GM19463 (cell line): ENCODE data around the gene NPC1L1.
A peak's percentile ranks its signal among the peaks of the same experiment; 100 is the strongest.
"Not testable (repeated sequence)": the region's sequence is repeated elsewhere in the genome, so short reads cannot be mapped to it uniquely, and the experiment has no call there.

Experiments
- ATAC-seq: cut with Tn5 transposase; IDR thresholded peaks from one replicate; pipeline ENCODE4 v1.9.1; 2021; ENCODE audit warnings: mild to moderate bottlenecking, moderate library complexity; ENCODE audit not compliant: unreplicated experiment

Gene NPC1L1

DNA sequence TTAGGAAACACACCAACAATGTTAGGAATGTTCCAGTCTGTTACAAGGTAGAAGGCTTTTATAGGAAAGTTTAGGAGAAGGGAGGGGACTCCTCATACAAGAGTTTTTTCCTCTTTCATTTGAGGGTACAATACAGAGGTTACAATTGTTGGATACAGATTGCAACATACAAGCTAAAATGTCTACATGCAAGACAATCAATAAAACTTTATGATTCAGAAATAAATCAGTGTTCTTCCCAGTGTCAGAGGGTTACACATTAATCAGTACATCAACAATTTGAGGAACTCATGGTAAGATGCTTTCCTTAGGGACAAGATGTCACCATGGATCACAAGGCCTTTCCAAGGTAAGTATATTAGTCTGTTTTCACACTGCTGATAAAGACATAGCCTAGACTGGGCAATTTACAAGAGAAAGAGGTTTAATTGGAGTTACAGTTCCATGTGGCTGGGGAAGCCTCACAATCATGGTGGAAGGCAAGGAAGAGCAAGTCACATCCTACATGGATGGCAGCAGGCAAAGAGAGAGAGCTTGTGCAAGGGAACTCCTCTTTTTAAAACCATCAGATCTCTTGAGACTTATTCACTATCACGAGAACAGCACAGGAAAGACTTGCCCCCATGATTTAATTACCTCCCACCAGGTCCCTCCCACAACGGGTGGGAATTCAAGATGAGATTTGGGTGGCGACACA, 34.4 kb downstream of the NPC1L1 start:
- ATAC-seq, result not testable (repeated sequence)

DNA sequence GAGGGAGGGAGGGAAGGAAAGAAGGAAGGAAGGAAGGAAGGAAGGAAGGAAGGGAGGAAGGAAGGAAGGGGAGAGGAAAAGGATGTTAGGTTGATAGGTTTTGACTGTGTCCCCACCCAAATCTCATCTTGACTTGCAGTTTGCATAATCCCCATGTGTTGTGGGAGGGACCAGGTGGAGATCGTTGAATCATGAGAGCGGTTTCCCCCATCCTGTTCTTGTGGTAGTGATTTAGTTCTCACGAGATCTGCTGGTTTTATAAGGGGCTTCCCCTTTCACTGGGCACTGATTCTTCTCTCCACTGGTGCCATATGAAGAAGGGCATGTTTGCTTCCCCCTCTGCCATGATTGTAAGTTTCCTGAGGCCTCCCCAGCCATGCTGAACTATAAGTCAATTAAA, 35.5 kb downstream of the NPC1L1 start:
- ATAC-seq, result no peak

DNA sequence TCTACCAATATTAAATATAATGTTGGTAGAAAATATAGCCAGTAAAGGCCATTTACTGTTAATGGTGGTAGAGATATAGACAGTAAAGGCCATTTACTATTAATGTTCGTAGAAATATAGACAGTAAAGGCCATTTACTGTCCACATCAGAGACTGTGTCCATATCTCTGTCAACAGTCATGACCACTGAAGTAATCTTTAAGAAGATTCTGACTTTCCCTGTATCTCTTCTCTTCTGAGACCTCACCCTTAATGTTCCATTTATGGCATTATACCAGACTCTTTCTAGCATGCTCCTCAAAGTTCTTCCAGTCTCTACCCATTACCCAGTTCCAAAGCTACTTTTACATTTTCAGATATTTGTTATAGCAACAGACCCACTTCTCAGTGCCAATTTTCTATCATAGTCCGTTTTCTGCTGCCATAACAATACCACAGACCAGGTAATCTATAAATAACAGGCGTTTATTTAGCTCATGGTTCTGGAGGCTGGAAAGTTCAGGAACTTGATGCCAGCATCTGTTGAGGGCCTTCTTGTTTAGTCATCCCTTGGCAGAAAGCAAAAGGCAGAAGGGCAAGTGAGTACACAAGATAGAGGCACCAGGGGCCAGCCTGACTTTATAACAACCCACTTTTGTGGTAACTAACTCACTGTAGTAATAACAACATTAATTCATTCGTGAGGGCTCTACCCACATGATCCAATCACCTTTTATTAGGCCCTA, 42.7 kb downstream of the NPC1L1 start:
- ATAC-seq, result no peak

DNA sequence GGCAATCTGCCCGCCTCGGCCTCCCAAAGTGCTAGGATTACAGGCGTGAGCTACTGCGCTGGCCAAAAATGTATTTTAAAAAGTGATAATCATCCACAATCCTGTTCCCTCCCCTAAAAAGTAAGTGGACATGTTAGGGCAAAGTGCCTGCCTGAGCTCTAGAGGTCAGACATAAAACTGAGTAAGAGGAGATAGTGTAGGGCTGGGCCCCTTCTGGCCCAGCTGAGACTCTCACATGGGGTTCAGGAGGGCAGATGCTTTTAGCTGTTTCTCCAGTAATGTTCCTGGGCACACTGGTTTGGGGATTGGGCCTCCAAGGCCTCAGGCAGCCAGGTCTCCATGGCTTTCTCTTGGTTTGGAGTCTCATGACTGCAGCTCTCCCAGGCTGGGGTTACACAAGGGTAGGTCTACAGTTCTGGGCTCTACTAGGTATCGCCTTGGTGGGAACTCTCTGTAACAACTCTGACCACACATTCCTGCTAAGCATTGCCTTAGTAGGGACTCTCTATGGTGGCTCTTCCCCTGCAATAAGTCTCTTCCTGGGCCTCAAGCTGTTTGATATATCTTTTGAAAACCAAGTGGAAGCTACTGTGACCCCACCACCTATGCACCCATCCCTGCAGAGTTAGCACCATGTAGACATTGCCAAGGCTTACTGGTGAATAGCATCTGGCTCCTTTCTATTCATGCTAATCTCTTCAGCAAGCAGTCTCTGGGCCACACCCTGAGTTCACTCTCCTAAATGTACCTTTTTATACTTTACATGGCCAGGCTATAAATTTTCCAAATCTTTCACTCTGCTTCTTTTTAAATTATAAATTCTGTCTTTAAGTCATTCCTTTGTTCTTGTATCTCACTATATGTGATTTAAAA, 43.7 kb downstream of the NPC1L1 start:
- ATAC-seq, result no peak

DNA sequence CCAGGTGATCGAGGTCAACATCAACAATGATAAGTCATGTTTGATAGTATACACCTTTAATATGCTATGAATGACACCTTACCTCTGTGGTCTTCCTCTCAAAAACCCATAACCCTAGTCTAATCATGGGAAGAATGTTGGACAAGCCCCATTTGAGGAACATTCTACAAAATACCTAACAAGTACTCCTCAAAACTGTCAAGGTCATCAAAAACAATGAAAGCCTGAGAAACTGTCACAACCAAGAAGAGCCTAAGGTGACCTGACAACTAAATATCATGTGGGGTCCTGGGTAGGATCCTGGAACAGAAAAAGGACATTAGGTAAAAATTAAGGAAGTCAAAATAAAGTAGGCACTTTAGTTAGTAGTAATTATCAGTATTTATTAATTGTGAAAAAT, 44.7 kb downstream of the NPC1L1 start:
- no peak for ATAC-seq

DNA sequence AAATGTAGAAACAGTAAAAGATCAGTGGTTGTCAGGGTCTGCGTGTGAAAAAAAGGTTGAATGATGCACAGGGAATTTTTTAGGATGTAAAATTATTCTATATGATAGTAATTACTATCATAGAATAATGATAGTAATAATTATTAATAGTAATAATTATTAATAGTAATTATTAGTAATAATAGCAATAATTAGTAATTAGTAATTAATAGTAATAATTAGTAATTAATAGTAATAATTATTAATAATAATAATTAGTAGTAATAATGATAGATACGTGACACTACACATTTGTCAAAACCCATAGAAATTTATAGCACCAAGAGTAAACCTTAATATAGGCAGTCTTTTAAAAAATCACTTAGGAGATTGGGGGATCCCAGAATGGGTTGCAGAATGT, 46.2 kb downstream of the NPC1L1 start:
- no peak for ATAC-seq

DNA sequence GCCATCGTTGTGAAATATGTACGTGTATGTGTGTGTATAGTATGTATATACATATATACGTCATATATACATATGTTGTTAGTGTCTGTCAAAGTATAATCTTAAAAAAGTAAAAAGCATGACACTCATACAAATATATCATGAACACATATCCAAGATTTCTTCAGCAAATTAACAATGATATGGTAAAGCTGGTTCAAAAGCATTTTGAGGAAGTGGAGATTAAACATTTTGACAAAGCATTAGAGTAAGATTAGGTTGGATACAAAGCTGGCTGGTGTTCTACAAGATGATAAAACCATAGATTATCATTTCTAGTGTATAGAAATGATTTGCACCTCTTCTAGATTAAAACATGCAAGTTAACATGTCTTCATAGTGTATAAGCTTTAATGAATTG, 49.9 kb downstream of the NPC1L1 start:
- no peak for ATAC-seq

DNA sequence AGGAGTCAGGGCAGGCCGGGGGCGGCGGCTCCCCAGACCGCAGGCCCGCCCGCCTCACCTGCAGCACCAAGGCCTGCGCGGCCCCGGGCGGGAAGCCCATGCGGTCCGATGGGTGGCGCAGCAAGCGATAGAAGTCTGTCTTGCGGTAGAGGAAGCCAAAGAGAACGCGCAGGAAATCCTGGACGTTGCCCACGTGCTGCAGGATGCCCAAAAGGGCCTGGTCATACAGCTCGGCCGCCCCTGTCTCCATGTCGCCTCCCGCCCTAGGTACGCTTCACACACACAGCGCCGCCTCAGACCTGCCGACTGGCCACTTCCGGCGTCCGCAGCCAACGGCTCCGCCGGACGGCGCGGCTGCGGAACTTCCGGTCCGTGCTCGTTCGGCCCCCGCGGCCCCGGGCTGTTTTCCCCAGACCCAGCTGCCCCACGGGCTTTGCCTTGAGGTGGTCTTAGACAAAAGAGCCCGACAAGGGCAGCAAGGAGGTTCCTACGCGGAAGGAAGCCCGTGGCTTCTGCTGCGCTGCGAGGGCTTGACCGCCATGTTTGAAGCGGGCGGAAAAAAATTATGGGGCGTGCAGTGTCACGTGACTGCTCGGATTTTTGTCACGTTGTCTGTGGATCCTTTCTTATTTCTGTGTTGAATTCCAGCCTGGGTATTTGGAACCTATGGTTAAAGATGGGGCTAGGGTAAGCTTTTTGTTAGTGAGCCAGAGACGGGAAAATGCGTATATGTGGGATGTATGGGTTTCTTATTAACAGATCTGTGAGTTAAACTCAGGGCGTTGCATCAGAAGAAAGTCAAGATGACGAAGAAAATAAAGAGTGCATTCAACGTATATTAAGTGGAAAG, 50.6 kb downstream of the NPC1L1 start, which contains the start of gene NUDCD3:
Gene NUDCD3, minus strand, starts transcription at position 308 of the 850 bp plus-strand sequence. Its CDS starts 58 bp downstream, at position 250.
- peak; percentile 94 for ATAC-seq

DNA sequence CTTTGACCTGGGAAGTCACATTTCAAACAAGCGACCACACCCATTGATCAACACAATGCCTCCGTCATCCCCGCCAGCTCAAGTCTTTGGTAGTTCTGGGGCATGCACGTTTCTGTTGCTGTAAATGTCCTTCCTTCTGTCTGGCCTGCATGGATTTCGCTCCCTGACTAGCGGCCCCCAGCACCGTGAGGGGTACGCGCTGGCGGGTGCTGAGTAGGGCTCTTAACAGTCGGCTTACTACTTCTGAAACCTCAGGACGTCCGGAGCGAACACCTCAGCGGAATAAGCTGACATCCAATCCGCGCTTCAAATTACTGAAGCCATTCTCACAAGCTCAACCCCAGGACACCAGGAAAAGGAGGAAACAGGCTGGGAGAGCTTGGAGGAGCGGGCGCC, 51.2 kb downstream of the NPC1L1 start:
- peak; percentile 19 for ATAC-seq

DNA sequence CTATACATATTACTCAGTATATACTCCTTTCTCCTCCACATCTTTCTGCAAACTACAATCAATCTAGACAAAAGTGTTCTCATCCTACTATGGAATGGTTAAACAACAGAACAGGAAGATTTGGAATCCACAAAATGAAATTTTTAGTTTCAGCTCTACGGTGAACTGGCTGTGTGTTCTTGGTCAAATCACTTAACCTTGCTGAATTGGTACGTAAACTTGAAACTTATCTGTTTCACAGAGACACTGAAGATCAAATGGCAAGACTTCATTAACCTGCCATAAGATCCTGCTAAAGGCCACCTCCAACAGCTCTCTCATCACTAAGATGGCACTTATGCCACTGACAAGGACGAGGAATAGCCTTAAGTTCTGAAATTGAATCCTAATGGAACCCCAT, 52.2 kb downstream of the NPC1L1 start:
- ATAC-seq, result no peak

DNA sequence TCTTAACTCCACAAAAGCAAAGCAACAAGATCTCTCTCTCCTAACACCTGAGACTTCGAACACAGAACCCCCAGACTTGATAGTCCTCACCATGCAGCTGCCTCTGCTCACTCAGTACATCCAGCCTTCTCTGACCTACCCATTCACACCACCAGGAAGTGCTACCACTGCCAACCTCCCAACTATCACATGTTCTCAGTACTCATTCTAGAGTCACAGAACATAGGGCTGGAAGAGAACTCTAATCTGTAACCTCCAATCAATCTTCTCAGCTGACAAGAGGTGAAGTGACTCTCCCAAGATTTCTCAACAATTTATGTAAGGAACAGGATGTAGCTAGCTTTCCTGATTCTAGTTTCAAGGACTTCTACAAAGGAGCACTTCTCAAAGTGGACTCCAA, 54.4 kb downstream of the NPC1L1 start:
- no peak for ATAC-seq

DNA sequence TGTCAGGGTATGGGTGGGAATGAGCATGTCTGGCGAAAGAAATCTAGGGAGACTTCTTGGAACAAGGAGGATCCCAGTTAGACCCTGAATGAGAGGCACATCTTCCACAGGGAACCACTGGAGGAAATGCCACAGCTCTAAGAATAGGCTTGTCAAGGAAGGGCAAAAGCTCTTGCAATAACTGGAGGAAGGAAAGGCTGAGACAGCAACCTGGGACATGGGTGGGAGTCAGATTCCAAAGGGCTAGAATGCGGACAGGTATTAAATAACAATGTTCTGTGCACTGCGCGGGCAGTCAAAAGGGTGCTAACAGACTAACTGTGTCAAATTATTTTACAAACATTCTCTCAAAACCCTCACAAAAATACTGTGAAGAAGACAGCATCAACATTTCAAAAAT, 55.1 kb downstream of the NPC1L1 start:
- ATAC-seq, result no peak

DNA sequence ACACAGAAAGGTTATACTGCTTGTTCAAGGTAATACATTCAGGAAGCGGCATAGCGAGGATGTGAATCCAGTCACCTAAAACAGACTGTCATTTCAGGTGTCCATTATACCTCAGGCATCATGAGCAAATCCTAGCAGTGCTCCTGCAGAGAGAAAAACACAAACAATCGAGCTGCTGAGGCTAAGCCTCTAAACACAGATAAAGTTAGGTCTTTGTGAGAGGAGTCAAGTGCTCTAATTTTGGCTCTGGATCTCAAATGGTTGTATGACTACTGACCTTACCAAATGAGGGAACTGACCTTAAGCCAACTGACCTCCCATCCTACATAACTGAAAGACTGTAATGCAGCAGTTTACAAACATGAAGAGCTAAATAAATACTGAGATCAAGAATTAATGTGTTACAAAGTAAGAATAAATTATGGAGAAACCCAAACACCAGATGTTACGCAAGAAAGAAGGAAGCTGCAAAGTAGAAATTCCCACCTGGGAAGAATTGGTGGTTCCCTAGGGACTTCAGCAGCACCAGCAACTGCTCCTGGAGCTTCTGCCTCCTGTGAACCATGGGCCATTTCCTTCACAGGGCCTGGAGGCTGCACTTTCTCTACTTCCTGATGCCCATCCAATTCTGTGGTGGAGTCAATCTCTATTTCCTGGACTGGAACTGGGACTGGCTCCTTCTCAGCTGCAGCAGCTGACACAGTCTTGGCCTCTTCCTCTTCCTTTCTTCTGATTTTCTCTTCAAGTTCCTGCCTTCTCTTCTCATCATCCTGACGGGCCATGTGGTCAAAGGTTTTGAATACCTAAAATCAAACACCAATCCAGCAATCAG, 56.4 kb downstream of the NPC1L1 start:
- ATAC-seq, result no peak

DNA sequence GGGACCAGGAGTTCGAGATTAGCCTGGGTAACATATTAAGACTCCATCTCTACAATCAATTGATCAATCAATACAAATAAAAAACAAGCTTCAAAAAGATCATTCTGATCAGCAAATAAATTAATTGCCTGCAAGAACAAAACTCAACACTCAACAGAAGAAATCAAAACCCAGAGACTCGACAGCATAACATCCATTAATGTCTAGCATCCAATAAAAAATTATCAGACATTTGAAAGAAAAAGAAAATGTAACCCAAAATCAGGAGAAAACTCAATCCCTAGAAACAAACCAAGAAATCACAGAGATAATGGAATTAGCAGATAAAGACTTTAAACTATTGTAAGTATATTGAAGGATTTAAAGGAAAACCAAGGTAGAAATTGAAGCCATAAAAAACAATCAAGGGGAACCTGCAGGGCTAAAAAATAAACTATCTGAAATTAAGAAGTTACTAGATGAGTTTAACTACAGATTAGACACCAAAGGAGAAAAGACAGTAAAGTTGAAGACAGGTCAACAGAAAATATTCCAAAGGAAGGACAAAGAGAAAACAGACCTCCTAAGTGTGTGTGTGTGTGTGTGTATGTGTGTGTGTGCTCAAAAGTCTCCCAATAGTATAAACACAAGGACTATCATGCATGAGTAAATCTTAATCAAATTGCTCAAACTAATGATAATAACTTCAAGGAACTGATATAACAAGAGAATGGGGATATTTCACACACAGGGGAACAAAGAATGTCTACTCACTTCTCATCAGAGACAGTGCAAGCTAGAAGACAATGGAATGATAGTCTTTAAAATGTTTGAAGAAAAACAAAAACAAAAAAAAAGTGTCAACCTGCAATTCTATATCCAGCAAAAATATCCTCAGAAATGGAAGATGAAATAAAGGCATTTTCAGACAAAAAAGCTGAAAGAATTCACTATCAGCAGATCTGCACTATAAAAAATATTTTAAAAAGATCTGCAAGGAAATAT, 58.3 kb downstream of the NPC1L1 start:
- no peak for ATAC-seq

DNA sequence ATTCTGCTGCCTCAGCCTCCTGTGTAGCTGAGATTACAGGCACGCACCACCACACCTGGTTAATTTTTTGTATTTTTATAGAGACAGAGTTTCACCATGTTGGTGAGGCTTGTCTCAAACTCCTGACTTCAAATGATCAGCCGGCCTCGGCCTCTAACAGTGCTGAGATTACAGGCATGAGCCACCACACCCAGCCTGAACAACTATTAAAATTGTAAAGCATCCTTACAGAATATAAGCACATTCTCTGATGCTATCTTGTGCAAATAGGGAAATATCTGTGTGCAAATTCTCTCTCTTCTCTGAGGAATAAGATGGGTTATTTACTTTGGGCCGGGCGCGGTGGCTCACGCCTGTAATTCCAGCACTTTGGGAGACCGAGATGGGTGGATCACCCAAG, 63.2 kb downstream of the NPC1L1 start:
- no peak for ATAC-seq

DNA sequence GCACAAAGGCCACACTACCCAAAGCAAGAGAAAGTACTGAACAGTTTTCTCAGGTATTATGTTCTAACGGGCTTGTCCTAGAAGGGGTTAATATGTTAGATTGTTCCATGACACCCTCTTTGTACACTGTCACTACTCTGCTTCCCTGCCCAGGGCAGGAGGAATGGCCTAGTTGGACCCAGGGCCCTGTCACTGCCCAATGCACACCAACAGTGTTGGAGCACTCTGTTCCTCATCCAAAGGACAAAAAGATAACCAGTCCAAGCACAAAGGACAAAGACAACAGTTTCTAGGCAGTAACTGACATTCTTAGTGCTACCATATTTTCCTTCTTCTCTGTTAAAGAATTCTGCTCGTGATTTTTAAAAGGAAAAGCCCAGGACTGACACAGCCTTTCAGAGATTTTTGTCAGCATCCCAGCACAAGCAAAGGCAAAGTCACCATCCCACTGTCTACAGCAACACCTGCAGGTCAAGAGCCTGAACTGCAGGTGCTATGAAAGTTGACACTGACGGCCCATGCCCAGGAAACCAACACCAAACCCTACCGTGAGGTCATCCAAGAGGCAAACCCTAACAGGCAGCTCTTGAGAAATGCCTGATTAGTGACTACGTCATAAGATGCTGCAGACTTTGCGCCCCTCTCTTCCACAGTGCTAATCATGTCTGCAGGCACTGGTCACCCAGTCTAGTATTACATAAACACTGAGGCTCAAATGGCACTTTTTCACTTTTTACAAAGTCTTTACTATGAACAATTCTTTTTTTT, 63.9 kb downstream of the NPC1L1 start:
- ATAC-seq, result no peak

DNA sequence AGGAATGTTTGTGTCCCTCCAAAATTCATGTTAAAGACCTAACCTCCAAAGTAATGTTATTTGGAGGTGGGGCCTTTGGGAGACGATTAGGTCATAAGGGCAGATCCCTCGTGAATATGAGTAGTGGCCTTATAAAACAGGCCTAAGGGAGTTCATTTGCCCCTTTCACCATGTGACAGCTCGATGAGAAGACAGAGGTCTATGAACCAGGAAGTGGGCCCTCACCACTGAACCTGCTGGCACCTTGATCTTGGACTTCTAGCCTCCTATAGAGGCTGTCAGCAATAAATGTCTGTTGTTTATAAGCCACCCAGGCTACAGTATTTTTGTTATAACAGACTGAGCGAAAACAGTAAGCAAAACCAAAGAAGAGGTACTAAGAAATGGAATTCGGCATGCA, 64.8 kb downstream of the NPC1L1 start:
- no peak for ATAC-seq

DNA sequence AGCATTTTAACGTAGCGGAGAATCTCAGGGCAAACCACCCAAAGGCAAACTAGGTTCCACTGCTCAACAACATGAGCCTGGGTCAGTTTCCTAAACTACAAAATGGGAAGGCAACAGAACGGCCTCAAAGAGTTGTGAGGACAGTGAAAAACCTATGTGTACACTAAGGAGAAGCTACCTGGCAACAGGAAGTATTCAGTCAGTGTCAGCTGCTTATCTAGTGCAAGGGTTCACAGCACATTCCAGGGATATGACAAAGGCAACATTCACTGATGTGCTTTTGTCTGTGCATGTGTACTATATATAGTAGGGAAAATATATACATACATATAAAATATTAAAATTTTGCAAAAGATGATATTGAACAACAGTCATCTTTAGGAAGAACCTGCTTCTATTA, 67.8 kb downstream of the NPC1L1 start:
- no peak for ATAC-seq
